ENCODE data around the gene TRAPPC2B.

- TF ChIP-seq CTCF (IDR thresholded peaks at IDR 0.05; ENCODE audit: poor library complexity) (no peak), EZH2phosphoT487 (IDR thresholded peaks at IDR 0.05; ENCODE audit: low read depth, severe bottlenecking, unreplicated experiment) (no peak), EZH2 (IDR thresholded peaks at IDR 0.05; ENCODE audit: borderline replicate concordance) (no peak)
These were observed 42.9 kb upstream of the TRAPPC2B start, which contains the start of gene ZNF543 for GRCh38 chr19:57320180-57321084.
